NCI-H226 (cell line): ENCODE data around the gene SPTBN4.

ENCODE experiments used
- DNase-seq: peaks from one replicate; pipeline ENCODE4 v3.0.0-alpha.2; 2015

Gene SPTBN4

GRCh38 chr19:40567750-40568494 lies 101.1 kb downstream of the SPTBN4 start:
- DNase-seq, result no peak

- peak; percentile 97 for DNase-seq
These were observed 103.7 kb downstream of the SPTBN4 start for GRCh38 chr19:40570313-40571004.

GRCh38 chr19:40571005-40571318 lies 104.2 kb downstream of the SPTBN4 start:
- DNase-seq, result no peak

GRCh38 chr19:40571831-40572495 lies 105.2 kb downstream of the SPTBN4 start:
- no peak for DNase-seq

GRCh38 chr19:40575326-40575725 lies 108.5 kb downstream of the SPTBN4 start:
- no peak for DNase-seq

GRCh38 chr19:40576151-40576584 lies 109.4 kb downstream of the SPTBN4 start:
- DNase-seq, result no peak

GRCh38 chr19:40576585-40577451 lies 110.0 kb downstream of the SPTBN4 start, which contains the start of gene SHKBP1:
Gene SHKBP1 (plus strand): TSS chr19:40576873. CDS start chr19:40576900, 27 bp downstream.
- DNase-seq, result peak; percentile 90

- DNase-seq, result no peak
These were observed 111.7 kb downstream of the SPTBN4 start for GRCh38 chr19:40578442-40578908.

- DNase-seq, result no peak
These were observed 113.8 kb downstream of the SPTBN4 start for GRCh38 chr19:40580619-40581018.

- DNase-seq, result no peak
These were observed 114.7 kb downstream of the SPTBN4 start for GRCh38 chr19:40581531-40581930.

- no peak for DNase-seq
These were observed 115.7 kb downstream of the SPTBN4 start for GRCh38 chr19:40582467-40582866.

- no peak for DNase-seq
These were observed 116.5 kb downstream of the SPTBN4 start for GRCh38 chr19:40583283-40583682.

- DNase-seq, result no peak
These were observed 117.2 kb downstream of the SPTBN4 start for GRCh38 chr19:40584007-40584406.

- no peak for DNase-seq
These were observed 118.6 kb downstream of the SPTBN4 start for GRCh38 chr19:40585241-40585981.

GRCh38 chr19:40585982-40586422 lies 119.2 kb downstream of the SPTBN4 start:
- no peak for DNase-seq

- no peak for DNase-seq
These were observed 119.8 kb downstream of the SPTBN4 start for GRCh38 chr19:40586611-40587010.

GRCh38 chr19:40588110-40588854 lies 121.5 kb downstream of the SPTBN4 start:
- DNase-seq, result peak; percentile 71

GRCh38 chr19:40588926-40589569 lies 122.2 kb downstream of the SPTBN4 start:
- DNase-seq, result no peak

GRCh38 chr19:40589591-40590429 lies 123.0 kb downstream of the SPTBN4 start:
- DNase-seq, result no peak
